GM12801 (cell line): ENCODE measurements around the gene OXT.

ENCODE experiments used
- TF ChIP-seq, protein P1 (sequence below): IDR thresholded peaks from one replicate; pipeline ENCODE4 v1.5.1; 2011; ENCODE audit warnings: control low read depth; ENCODE audit not compliant: insufficient read length; ENCODE audit errors: extremely low read depth

Gene OXT

DNA sequence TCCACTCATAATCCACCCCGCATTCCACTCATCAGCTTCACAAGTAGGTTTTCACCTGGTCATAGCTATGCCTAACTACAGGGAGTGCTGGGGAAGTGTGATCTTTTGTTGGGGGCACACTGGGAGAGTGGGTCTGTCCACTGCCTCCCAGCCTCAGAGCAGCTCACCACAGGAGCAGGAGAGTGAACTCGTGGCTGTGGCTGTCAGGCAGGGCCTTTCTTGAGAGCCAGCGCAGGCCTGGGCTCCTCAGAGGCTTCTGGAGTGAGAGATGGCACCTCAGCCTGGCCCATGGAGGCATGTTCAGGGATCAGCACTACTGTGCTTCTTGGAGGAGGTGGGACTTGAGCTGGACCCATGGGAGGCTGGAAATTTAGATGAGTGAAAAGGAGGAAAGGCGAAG lies 32.0 kb upstream of the OXT start:
- TF ChIP-seq, protein P1, sequence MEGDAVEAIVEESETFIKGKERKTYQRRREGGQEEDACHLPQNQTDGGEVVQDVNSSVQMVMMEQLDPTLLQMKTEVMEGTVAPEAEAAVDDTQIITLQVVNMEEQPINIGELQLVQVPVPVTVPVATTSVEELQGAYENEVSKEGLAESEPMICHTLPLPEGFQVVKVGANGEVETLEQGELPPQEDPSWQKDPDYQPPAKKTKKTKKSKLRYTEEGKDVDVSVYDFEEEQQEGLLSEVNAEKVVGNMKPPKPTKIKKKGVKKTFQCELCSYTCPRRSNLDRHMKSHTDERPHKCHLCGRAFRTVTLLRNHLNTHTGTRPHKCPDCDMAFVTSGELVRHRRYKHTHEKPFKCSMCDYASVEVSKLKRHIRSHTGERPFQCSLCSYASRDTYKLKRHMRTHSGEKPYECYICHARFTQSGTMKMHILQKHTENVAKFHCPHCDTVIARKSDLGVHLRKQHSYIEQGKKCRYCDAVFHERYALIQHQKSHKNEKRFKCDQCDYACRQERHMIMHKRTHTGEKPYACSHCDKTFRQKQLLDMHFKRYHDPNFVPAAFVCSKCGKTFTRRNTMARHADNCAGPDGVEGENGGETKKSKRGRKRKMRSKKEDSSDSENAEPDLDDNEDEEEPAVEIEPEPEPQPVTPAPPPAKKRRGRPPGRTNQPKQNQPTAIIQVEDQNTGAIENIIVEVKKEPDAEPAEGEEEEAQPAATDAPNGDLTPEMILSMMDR, result no peak

DNA sequence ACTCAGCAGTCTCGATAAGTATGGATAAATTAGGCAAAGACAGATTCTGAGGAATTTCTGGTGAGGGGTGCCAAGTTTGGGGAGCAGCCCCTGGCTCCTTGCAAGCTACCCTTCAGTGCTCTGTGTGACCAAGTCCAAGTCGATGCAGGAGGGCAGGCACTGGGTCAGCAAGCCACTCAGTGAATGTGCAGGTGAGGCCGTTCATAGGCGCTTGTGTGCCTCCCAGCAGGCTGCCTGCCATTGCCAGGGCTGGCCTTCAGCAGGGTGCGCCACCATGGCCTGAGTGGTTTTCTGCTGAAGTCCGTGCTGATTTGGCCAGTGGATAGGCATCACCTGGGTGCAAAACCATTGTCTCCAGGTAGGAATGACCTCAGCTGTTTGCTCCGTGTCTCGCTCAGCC lies 31.3 kb upstream of the OXT start:
- TF ChIP-seq, protein P1, result no peak

DNA sequence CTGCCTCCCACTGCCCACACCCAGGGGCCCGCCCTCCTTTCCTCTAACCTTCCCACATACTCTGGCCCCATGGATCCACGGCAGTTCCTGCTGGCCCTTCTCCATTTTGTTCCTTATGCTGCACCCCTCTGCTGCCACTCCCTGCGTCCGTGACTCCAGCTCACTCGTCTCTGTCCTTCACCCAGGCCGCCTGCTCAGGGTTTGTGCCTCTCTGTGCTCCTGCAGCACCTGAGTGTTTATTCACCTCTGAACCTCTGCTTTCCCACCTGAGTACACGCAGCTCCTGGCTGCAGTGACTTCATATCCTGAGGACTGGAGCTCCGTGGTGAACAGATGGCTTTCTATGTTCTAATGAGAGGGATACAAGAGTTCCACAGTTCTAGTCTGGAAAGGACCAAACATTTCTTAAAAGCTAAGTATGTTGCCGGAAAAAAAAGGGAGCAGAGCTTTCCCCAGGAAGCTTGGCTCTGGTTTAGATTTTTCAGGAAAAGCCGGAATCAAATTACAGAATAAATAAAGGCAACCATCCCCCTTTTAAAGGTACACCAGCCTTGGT lies 29.5 kb upstream of the OXT start:
- TF ChIP-seq, protein P1, result no peak

DNA sequence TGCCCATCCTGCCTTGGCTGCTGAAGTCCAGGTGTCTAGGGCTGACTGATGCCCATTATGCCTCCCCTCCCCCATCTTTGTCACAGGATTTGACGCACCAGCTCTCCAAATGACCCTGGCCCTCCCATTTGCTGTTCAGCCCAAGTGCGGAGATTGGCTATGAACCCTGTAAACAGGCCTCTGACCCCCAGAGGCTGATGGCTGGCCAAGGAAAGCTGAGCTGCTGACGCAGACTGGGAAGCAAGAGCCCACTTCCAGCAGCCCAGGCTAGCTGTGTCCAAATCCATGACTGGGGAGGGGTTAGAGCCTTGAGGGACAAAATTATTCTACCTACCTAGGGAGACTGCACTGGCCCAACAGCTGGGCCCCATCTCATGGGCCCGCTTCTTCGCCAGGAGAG lies 28.8 kb upstream of the OXT start:
- TF ChIP-seq, protein P1, result no peak

DNA sequence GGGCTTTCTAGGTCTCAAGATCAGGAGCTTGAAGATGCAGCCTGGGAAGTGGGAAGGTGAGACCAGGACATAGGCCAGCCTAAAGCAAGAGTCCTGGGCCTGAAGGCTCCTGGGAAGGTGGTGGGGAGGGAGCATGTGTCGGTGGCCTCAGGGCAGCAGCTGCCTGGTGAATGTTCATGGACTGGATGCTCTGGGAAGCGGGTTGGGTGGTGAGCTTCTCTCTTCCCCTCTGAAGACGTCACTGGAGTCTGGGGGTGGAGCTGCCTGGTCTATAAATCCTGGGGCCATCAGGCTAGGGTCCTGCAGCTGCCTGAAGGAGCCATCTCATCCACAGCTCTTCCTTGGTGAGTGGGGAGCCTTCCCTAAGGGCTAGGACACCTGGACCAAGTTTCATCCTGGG lies 28.1 kb upstream of the OXT start, which contains the start of gene GNRH2:
Gene GNRH2 (plus strand): TSS at position 301 of the 400 bp plus-strand sequence. CDS start 793 bp downstream, outside the sequence.
- TF ChIP-seq, protein P1, result no peak

DNA sequence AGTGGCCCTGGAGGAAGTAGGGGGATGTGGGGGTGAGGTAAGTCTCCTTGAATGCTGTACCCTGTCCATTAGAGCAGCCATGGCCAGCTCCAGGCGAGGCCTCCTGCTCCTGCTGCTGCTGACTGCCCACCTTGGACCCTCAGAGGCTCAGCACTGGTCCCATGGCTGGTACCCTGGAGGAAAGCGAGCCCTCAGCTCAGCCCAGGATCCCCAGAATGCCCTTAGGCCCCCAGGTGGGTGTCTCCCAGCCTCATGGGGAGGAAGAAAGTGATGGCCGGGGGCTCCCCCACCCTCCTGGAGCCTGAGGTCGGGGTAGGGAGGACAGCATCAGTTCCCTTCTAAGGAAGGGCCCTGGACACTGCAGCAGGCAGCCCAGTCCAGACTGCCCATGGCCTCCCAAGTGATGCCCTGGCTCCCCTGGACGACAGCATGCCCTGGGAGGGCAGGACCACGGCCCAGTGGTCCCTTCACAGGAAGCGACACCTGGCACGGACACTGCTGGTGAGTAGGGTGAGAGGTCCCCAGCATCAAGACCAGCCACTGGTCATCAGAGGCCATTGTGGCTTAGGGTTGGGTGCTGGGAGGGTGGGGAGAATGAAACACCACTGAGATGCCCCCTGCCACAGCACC lies 27.0 kb upstream of the OXT start:
- TF ChIP-seq, protein P1, result no peak

DNA sequence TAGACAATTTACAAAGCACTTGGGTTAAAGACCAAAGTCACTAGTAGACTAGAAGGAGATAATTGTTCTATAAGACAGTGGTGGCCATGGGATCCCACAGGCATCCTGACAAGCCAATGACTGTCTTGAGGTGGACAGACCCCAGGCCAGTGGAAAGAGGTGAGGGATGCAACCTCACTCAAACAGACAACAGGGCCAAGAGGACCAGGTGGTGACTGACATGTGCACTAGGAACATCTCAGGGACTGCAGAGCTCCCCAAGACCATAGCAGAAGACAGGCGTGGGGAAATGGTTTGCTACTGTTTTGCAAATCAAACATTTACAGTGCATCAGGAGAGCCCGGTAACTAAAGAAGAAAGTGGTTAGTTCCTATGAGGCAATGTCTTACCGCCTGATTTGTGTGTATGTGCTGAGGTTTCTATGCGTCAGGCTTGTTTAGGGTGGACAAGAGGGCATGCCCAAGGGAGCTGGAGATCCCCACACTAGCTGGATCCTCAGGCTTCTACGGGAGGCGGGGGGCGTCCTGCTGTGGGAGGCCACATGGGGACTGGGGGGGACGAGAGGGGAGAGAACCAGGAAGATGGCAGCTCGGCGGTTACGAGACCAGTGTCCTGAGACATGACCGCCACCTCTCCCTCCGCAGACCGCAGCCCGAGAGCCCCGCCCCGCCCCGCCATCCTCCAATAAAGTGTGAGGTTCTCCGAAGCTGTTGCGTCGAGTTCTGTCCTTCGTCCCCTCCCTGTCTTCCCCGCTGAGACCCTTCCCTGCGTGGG lies 26.2 kb upstream of the OXT start:
- TF ChIP-seq, protein P1, result no peak
